Measurements from ENCODE around the gene COTL1.
"Not testable (repeated sequence)": the region's sequence is repeated elsewhere in the genome, so short reads cannot be mapped to it uniquely, and the experiment has no call there.

COTL1 gene

DNA sequence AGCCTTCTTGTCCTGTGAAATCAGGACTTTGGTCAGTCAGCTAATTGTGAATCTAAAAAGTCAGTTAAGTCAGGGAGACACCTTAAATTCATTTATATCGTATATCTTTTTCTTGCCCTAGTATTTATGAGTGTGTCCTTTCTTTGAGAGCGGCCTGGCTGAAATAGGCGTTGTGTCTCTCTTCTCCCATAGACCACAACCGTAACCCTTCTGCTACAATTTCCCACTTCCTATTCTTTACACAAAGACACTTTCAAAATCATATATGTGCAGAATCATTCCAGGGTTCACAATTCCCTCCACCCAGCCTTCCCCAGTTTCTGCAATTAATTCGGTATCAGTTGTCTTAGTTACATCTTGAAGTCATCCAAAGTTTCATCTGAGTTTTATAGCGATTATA lies 14.0 kb upstream of the COTL1 start:
- DNase-seq (ENCODE audit: low spot score), result no peak
- TF ChIP-seq, protein P1, sequence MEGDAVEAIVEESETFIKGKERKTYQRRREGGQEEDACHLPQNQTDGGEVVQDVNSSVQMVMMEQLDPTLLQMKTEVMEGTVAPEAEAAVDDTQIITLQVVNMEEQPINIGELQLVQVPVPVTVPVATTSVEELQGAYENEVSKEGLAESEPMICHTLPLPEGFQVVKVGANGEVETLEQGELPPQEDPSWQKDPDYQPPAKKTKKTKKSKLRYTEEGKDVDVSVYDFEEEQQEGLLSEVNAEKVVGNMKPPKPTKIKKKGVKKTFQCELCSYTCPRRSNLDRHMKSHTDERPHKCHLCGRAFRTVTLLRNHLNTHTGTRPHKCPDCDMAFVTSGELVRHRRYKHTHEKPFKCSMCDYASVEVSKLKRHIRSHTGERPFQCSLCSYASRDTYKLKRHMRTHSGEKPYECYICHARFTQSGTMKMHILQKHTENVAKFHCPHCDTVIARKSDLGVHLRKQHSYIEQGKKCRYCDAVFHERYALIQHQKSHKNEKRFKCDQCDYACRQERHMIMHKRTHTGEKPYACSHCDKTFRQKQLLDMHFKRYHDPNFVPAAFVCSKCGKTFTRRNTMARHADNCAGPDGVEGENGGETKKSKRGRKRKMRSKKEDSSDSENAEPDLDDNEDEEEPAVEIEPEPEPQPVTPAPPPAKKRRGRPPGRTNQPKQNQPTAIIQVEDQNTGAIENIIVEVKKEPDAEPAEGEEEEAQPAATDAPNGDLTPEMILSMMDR (IDR thresholded peaks at IDR 0.05), result no peak

DNA sequence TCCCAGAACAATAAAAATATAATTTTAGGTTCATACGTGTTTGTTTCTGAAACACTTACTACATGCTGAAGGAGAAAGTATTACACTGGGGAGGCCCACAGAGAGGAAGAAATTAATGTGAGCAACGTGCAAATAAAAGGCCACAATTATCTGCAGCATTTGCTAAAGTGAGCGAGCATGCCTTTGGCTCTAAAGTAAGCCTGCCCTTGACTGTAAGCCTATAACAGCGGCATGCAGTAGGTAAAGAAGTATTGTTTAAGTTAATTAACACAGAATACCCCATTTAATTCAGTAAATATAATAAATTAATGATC lies 13.2 kb upstream of the COTL1 start:
- H3K4me3 ChIP-seq, result no peak overlapping the region
- H3K27ac ChIP-seq, result no peak overlapping the region
- TF ChIP-seq, protein P1 (IDR thresholded peaks at IDR 0.05), result no peak
- DNase-seq (ENCODE audit: low spot score), result no peak

More for the DNA sequence above, 14.0 kb upstream of the COTL1 start:
- Histone ChIP-seq H3K4me3 (no peak overlapping the region), H3K27ac (no peak overlapping the region)

DNA sequence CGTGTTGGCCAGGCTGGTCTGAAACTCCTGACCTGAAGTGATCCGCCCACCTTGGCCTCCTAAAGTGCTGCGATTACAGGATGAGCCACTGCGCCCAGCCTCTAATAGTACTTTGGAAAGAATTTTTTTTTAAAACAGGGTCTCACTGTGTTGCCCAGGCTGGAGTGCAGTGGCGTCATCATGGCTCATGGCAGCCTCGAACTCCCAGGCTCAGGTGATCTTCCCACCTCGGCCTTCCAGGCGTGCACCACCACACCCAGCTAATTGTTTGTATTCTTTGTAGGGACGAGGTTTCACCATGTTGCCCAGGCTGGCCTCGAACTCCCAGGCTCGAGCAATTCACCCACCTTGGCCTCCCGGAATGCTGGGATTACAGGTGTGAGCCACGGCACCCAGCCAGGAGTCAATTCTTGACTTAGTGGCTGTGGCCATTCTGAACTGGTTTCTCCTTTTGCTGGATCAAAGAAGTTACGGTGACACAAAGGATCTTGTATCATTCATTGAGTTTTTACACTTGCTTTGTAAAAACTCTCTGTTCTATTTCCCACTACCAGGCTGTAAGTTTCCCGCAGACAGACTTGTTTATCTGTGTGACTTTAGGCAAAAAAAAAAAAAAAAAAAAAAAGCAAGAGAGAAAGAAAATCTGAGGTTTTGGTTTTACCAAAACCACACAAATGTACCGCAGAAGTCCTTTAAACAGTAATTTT lies 12.7 kb upstream of the COTL1 start:
- TF ChIP-seq, protein P1 (IDR thresholded peaks at IDR 0.05), result no peak
- H3K27ac ChIP-seq, result no peak overlapping the region
- H3K4me3 ChIP-seq, result no peak overlapping the region
- DNase-seq (ENCODE audit: low spot score), result no peak

DNA sequence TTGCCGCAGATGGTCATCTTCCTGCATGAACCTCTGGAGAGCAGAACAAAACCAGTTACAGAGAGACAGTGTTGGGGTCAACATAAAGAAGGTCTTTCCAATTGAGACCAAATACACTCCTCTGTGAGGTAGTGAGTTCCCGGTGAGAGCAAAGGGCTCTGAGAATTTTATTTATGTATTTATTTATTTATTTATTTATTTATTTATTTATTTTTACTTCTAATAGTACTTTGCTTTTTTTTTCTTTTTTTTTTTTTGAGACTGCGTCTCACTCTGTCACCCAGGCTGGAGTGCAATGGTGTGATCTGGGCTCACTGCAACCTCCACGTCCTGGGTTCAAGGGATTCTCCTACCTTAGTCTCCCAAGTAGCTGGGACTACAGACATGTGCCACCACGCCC lies 12.1 kb upstream of the COTL1 start:
- no peak overlapping the region for H3K4me3 ChIP-seq
- TF ChIP-seq, protein P1 (IDR thresholded peaks at IDR 0.05), result no peak
- no peak for DNase-seq (ENCODE audit: low spot score)

DNA sequence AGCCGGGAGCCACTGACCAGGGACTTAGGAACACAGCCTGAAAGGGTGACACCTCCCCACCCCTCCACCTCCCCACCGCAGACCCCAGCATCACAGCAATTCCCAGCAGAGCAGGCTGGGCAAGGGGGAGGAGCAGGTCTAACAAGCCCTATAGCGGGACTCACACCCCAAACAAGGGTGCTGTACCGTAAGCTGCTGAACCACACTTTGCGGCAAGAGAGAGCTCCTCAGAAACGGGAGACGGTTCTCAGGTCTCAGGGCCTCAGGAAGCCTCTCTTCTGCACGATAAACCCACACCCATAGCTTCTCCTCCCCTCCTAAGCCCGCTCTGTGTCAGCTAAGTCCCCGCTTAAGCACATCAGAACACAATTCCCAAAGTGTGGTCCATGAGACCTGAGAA lies 11.7 kb upstream of the COTL1 start:
- no peak overlapping the region for H3K4me3 ChIP-seq
- TF ChIP-seq, protein P1 (IDR thresholded peaks at IDR 0.05), result no peak
- no peak for DNase-seq (ENCODE audit: low spot score)

More for the DNA sequence above, 12.1 kb upstream of the COTL1 start:
- no peak overlapping the region for H3K27ac ChIP-seq

DNA sequence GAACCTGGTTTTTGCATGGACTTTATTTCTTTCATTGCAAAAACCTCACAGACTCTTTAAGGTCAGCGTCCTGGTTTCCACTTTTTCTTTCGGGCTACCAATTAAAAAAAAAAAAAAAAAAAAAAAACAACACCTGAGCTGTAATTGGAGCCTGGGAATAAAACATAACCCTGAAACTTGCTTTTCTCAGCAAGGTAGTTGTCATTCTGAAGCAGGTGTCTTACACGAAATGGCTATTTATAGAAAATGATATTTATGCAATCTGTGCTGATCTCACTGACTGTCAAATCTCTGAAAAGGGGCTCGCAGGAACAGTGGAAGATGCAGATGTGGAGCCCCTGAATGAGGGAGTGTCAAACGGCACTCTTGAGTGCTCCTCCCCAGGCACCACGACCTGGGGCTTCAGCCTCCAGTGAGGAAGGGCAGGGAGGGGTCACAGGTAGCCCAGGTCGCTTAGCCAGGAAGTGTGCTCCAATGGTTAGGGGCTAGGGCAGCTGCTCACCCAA lies 10.4 kb upstream of the COTL1 start:
- Histone ChIP-seq H3K4me3 (no peak overlapping the region), H3K27ac (no peak overlapping the region)
- no peak for DNase-seq (ENCODE audit: low spot score)
- TF ChIP-seq, protein P1 (IDR thresholded peaks at IDR 0.05), result no peak

More for the DNA sequence above, 11.7 kb upstream of the COTL1 start:
- no peak overlapping the region for H3K27ac ChIP-seq

DNA sequence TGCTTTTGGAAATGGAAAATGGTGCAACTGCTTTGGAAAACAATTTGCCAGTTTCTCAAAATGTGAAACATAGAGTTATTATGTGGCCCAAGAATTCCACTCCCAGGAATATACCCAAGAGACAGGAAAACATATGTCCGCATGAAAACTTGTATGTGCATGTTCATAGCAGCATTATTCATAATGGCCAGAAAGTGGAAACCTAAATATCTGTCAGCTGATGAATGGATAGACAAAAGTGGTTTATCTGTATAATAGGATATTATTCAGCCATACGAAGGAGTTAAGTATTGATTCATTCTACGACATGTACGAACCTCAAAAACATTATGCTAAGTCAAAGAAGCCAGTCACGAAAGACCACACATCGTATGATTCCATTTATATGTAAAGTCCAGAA lies 7.7 kb upstream of the COTL1 start:
- H3K27ac ChIP-seq, result no peak overlapping the region
- no peak overlapping the region for H3K4me3 ChIP-seq
- TF ChIP-seq, protein P1 (IDR thresholded peaks at IDR 0.05), result no peak
- DNase-seq (ENCODE audit: low spot score), result no peak

DNA sequence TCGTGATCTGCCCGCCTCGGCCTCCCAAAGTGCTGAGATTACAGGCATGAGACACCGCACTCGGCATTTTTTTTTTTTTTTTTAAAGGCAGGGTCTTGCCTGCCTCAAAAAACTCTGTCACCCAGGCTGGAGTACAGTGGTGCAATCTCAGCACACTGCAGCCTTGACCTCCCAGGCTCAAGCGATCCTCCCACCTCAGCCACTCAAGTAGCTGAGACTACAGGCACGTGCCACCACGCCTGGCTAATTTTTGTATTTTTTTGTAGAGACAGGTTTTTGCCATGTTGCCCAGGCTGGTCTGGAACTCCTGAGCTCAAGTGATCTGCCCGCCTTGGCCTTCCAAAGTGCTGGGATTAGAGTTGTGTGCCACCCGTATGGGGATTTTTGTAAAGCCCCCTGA lies 3.0 kb upstream of the COTL1 start:
- not testable (repeated sequence) for H3K4me3 ChIP-seq; DNase-seq (ENCODE audit: low spot score); H3K27ac ChIP-seq
